Measurements from ENCODE around the gene CALN1.

- TF ChIP-seq CTCF (conservative IDR thresholded peaks at IDR 0.05): no peak
- TF ChIP-seq ZFX (IDR thresholded peaks at IDR 0.05): no peak
Observed at GRCh38 chr7:72309476-72309875, 102.7 kb downstream of the CALN1 start.
